ENCODE measurements around the gene TMEM200B. TPM values are rescaled to one million over a fixed set of nuclear protein-coding genes. Genes with fewer than 3 reads are reported as not detected.
"Not testable (repeated sequence)": the region's sequence is repeated elsewhere in the genome, so short reads cannot be mapped to it uniquely, and the experiment has no call there.

Gene TMEM200B
- total RNA-seq, 3 donors from 2014 or later, result 0.90 to 33.9 (median 3.9) TPM

DNA sequence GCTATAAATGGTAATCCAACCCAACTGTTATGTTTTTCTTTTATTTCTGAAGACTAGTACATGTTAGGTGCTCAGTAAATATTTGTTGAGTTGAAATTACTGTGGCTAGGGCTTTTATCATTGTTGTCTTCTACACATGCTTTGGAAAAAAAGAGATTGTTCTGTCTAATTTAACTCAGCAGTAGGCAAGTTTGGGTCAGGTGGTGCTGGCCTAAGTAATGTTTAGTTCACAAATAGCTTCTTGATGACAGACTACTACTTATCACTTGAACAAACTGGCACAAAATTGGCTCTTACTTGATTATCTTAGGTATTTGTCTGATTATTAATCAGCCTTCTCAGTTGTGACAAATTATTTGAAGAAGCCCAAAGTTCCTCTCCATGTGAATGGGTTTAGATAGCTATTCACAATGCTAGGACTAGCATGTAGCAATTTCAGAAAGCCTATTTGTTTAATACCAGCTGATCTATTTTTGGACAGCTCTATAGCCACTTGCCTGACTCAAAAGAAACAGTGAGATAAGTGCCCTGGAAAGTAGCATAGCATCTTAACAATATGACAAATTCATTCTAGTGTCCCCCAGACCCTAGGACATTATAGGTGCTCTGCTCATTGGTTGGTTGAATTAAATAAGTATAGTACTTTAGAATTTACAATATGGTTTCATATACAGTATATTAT lies 32.6 kb downstream of the TMEM200B start:
- TF ChIP-seq CTCF (IDR thresholded peaks at IDR 0.05), result no peak
- ATAC-seq, result no peak
- DNase-seq, result no peak
- intact Hi-C loops (cut with DNase I, micrococcal nuclease), result no loop called here
- Histone ChIP-seq H3K4me1 (ENCODE audit: low read depth) (no peaks in the 10 kb centered on the region), H3K9me3 (no peaks in the 10 kb centered on the region), H3K4me3 (no peak overlapping the region), H3K36me3 (ENCODE audit: low read depth) (no peaks in the 10 kb centered on the region)

GRCh38 chr1:29084196-29084521 lies 39.5 kb downstream of the TMEM200B start:
- Histone ChIP-seq H3K36me3 (ENCODE audit: low read depth) (no peaks in the 10 kb centered on the region), H3K9me3 (no peaks in the 10 kb centered on the region), H3K4me3 (no peak overlapping the region), H3K4me1 (ENCODE audit: low read depth) (no peaks in the 10 kb centered on the region)
- intact Hi-C loops (cut with DNase I, micrococcal nuclease), result no loop called here
- no peak for TF ChIP-seq CTCF (IDR thresholded peaks at IDR 0.05)
- ATAC-seq (no peak), DNase-seq (no peak)

- ATAC-seq, result no peak
- no peak for DNase-seq
- no peak for TF ChIP-seq CTCF (IDR thresholded peaks at IDR 0.05)
- no peaks in the 10 kb centered on the region for H3K4me1 ChIP-seq (ENCODE audit: low read depth)
- H3K9me3 ChIP-seq, result no peaks in the 10 kb centered on the region
- no peak overlapping the region for H3K4me3 ChIP-seq
- intact Hi-C loops (cut with DNase I, micrococcal nuclease), result no loop called here
- H3K36me3 ChIP-seq (ENCODE audit: low read depth), result no peaks in the 10 kb centered on the region
Observed at GRCh38 chr1:29083317-29084195, 40.1 kb downstream of the TMEM200B start.

GRCh38 chr1:29082519-29082918 lies 41.2 kb downstream of the TMEM200B start:
- no peaks in the 10 kb centered on the region for H3K4me1 ChIP-seq (ENCODE audit: low read depth)
- H3K9me3 ChIP-seq, result no peaks in the 10 kb centered on the region
- DNase-seq (no peak), ATAC-seq (no peak)
- H3K36me3 ChIP-seq (ENCODE audit: low read depth), result no peaks in the 10 kb centered on the region
- intact Hi-C loops (cut with DNase I, micrococcal nuclease), result no loop called here
- H3K4me3 ChIP-seq, result no peak overlapping the region
- no peak for TF ChIP-seq CTCF (IDR thresholded peaks at IDR 0.05)

DNA sequence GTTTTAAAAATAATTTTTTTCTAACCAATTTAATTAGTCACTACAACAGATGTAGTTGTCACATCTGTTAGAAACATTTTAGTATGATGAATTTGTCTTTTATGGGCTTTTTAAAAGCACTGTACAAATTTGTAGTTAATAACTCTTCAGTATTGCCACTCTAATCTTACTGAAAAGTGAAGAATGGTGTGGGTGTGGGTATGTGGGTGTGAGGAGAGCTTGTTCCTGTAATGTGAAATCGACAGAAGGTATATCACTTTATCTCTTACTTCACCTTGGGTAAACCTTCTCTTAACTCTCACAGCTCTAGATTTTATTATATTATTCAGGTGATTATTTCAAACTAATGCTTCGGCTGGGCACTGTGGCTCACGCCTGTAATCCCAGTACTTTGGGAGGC lies 42.5 kb downstream of the TMEM200B start:
- ATAC-seq (no peak), DNase-seq (no peak)
- Histone ChIP-seq H3K9me3 (no peaks in the 10 kb centered on the region), H3K4me3 (no peak overlapping the region), H3K36me3 (ENCODE audit: low read depth) (no peaks in the 10 kb centered on the region), H3K4me1 (ENCODE audit: low read depth) (no peaks in the 10 kb centered on the region)
- intact Hi-C loops (cut with DNase I, micrococcal nuclease), result no loop called here
- no peak for TF ChIP-seq CTCF (IDR thresholded peaks at IDR 0.05)

DNA sequence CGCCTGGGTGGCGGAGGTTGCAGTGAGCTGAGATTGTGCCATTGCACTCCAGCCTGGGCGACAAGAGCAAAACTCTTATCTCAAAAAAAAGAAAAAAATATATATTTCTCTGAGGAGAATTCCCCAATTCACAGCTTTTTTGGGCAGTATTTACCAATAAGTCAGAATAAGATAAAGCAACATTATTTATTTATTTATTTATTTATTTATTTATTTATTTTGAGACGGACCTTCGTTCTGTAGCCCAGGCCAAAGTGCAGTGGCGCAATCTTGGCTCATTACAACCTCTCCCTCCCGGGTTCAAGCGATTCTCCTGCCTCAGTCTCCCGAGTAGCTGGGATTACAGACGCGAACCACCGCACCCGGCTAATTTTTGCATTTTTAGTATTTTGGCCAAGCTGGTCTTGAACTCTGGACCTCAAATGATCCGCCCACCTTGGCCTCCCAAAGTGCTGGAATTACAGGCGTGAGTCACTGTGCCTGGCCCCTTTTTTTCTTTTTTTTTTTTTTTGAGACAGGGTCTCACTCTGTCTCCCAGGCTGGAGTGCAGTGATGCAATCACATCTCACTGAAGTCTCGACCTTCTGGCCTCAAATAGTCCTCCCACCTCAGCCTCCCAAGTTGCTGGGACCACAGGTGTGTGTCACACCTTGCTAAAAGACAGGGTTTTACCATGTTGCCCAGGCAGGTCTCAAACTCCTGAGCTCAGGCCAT lies 43.6 kb downstream of the TMEM200B start:
- DNase-seq; H3K9me3 ChIP-seq; H3K4me1 ChIP-seq (ENCODE audit: low read depth); H3K36me3 ChIP-seq (ENCODE audit: low read depth); ATAC-seq; intact Hi-C loops (cut with DNase I, micrococcal nuclease); H3K4me3 ChIP-seq: not testable (repeated sequence)

Data from mucosa of descending colon (tissue), 3 donors.